Stimulated activated CD4-positive, alpha-beta T cell treated with anti-CD3 and anti-CD28 coated beads, Interleukin-1b, Interleukin-23, amount 100 ng/mL, for 48 hours (primary cell): ENCODE measurements around the gene TTC16.

Experiments
- DNase-seq: peaks from one replicate; pipeline ENCODE4 v3.0.0-alpha.2; 2020

TTC16 gene

GRCh38 chr9:127715470-127716337 lies at the start of gene TTC16, which contains the start of gene PTRH1:
TTC16 (plus strand) TSS chr9:127716079; CDS start chr9:127716146, 67 bp downstream.
PTRH1 (minus strand) TSS chr9:127715663; CDS start chr9:127715639, 24 bp downstream.
- peak; percentile 97 for DNase-seq

DNA sequence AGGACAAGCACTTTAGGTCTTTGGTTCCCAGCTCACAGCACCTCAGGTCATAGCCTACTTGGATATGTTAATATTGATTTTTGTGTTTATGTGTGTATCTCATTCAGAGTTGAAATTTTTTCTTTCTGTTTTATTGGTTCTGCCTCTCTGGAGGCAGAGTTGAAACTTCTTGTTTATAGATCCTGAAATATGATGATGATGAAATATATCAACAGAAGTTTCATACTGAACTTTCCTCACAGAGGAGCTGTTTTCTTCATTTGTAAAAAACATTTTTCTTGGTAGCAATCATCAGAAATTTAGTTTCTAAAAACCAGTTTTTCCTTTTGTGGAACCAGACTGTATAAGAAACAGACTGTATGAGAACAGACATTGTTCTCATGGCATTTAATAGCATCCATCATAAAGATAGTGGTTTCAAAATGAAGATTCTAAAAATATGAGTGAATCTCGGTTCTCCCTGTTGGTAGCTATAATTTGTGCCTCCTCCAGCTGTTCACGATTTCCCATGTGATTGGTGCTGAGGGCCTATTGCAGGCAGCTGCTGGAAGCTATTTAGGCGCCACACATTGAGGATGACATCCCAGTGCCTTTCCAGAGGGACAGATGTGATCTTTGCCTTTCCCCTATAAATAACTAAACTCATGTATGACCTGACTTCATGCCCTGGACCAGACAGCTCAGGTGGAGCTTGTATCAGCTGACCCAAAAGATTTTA lies 48.6 kb upstream of the TTC16 start:
- DNase-seq: no peak

DNA sequence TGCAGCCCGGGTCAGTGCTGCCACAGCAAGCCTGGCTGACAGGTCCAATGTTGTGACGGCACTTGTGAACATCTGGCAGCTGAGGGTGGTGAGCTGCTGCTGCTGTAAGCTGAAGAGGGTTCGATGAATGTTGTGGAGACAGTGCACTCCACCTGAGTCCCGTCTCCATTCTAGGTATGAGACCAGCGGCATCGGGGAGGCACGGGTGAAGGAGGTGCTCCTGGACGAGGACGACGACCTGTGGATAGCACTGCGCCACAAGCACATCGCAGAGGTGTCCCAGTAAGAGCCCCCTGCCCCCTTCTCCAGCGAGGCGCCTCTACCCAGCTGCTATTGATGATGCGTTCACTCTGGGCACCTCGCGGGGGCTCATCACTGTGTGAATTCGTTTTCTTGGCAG lies 48.0 kb upstream of the TTC16 start:
- no peak for DNase-seq

DNA sequence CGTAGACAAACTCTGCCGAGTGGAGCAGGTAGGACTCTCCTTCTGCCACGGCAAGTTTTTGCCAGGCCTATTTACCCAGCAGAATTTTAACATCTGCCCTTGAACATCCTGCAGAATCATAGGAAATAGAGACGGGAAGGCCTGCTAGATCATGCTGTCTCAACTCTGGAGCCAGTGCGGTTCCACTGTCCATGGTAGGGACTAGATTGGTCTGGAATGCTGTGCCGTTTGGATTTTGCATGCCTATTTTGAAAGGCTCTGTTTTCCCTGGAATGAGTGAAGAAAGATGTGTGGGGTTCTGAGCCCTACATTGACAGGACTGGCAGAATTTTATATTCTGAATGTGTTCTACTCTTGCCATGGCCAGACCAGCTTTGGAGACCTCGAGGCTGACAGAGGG lies 42.6 kb upstream of the TTC16 start:
- no peak for DNase-seq

DNA sequence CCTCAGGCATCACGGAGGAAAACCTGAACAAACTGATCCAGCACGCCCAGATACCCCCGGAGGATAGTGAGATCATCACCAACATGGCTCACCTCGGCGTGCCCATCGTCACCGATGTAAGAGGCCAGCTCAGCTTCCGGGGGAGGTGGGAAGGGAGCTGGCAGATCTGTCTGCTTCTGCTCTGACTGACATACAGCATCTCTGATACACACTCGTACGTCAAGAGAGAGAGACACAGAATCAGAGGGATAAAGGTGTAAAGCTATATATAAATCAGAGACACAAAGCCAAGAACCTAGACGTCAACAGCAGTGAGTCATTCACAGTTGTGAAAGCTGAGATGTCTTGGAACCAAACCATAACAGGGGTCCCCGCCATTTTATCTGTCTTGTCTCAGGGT lies 39.2 kb upstream of the TTC16 start:
- DNase-seq: no peak

DNA sequence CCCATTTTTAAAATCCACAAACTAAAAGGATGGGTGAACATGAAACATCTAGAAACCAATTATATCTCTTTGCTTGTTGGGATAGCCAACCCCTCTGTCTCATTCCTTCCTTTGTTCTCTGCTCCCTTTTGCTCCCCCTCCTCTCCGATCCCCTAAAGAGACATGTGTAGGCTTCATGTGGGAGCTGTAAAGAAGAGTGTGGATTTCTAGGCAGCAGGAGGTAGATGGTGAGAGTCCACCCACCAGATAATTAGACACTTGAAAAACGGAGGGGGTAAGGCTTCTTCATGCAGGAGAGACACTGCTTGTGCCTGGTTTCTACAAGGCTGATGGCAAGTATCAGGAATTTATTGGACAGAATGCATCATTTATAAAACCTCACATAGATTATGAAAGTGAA lies 36.4 kb upstream of the TTC16 start:
- no peak for DNase-seq

DNA sequence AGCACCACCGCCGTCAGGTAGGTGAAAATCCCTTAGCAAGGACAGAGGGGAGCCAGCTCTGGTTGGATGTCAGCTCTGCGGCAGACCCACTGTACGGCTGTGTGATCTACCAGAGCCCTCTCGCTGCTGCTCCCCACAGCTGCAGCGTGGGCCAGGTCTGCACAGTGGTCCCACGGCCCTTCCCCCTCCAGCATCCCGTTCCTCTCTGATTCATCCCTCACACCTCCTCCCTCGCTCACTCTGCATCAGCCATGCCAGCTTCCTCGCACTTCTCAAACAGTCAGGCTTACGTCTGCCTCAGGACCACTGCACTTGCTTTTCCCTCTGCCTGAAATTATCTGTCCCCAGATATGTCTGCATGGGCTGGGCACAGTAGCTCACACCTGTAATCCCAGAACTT lies 35.7 kb upstream of the TTC16 start:
- DNase-seq: no peak

GRCh38 chr9:127680846-127681245 lies 35.0 kb upstream of the TTC16 start:
- no peak for DNase-seq

DNA sequence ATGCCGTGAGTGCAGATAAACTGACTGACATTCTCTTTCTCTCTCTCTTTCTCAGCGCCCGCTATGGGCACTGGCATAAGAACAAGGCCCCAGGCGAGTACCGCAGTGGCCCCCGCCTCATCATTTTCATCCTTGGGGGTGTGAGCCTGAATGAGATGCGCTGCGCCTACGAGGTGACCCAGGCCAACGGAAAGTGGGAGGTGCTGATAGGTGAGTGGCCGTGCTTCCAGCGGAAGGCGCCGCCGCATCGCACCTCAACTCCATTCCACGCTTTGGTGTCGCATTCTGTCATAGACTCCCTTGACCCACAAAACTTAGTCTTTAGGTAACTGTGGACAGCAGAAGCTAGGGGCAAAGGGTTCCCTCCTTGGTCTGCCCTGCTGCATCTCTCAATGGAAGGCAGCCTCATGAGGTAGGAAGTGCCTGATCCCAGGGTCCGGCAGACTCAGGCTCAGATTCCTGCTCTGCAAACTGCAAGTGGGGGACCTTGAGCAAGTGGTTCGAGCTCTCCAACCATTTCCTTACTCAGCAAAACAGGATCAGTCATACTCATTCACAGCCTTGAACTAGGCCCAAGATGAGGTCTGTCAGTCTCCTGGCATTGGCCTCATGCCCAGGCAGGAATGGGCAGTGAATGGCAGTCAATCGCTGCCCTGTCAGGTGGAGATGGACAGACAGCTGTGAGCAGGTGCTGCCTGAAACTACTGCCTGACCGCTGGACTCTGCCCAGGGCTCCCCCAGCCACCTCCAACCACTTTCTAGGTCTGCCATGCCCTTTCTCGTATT lies 33.3 kb upstream of the TTC16 start:
- DNase-seq: no peak

DNA sequence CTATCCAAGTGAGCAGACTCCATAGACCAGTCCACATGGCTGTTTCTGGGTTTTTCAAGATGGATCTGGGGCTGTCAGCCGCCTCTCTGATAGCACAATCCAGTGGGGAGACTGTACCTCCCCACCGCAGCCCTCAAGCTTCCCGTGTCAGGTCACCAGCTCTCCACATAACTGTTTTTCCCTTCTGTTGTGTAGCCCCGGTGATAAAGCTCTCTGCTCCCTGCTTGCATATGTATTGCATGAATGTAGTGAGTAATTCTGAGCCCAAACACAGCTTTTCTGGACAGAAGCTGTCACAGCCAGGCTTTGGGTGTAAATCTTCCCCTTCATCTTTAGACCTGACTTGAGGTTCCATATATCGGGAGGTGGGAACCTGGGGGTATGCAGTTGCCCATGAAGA lies 32.2 kb upstream of the TTC16 start:
- no peak for DNase-seq

- DNase-seq: no peak
These were observed 31.3 kb upstream of the TTC16 start for GRCh38 chr9:127684576-127684975.

- no peak for DNase-seq
These were observed 29.2 kb upstream of the TTC16 start for GRCh38 chr9:127686461-127687393.

- no peak for DNase-seq
These were observed 26.4 kb upstream of the TTC16 start for GRCh38 chr9:127689329-127690000.

DNA sequence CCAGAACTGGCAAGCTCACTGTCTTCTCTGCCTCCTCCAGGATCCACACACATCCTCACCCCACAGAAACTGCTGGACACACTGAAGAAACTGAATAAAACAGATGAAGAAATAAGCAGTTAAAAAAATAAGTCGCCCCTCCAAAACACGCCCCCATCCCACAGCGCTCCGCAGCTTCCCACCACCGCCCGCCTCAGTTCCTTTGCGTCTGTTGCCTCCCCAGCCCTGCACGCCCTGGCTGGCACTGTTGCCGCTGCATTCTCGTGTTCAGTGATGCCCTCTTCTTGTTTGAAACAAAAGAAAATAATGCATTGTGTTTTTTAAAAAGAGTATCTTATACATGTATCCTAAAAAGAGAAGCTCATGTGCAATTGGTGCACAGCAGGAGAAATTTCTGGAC lies 25.1 kb upstream of the TTC16 start:
- DNase-seq: no peak

- DNase-seq: no peak
These were observed 23.8 kb upstream of the TTC16 start for GRCh38 chr9:127692071-127692470.

GRCh38 chr9:127693143-127693542 lies 22.7 kb upstream of the TTC16 start:
- no peak for DNase-seq

DNA sequence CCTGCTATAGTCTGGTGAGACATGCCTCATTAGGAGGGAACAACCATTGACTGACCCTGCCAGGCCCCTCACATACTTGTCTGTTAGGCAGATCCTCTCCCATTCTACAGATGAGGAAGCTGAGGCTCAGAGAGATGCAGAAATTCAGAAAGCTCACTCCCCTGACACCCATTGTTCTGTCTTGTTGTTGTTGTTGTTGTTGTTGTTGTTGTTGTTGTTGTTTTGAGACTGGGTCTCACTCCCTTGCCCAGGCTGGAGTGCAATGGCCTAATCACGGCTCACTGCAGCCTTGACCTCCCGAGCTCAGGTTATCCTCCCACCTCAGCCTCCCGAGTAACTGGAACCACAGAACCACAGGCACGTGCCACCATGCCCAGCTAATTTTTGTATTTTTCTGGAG lies 22.2 kb upstream of the TTC16 start:
- DNase-seq: no peak

DNA sequence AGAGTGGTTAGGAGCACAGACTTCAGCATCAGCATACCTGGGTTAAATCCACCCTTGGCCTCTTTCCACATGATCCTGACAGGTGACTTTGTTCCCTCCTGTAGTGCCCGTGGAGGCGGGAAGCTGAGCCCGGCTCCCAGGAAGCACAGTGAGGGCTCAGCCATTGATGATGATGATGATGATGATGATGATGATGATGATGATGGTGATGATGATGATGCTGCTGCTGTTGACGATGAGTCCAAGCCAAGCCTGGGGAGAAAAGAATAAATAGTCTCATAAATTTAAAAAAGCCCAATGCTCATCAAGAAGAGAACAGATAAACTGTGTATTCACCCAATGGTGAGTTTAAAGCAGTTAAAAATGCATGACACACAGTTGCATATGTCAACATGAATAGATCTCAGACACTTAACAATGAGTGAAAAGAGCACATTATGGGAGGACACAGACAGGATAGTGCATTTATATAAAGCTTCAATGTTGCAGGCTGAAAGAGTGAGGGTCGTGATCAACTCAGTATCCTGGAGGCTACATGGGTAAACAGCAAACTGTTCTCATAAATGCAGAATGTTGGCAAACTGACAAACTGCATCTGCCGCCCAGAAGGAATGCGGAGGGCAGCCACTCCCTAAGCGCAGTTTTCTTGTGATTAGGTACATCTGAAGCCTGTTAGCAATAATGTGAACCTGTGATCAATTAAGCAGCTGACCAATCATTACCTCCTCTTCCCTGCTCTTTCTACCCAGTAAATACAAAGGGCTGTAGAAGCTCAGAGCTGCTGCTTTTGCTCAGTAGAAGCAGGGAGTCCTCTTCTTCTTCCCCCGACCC lies 20.8 kb upstream of the TTC16 start:
- no peak for DNase-seq

DNA sequence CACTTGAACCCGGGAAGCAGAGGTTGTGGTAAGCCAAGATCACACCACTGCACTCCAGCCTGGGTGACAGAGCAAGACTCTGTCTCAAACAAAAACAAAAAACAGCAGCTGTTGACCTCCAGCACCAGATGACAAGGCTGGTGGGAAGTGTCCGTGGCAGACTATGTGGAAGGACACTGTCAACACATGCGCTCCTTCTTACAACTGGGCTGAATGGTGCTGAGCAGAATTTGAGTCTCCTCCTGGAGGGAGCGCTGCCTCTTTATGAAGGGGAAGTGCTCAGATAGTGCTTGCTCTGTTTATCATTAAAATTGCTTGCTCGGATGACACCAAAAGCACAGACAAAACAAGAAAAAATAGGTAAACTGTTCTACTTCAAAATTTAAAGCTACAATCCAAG lies 18.3 kb upstream of the TTC16 start:
- no peak for DNase-seq

GRCh38 chr9:127698386-127698785 lies 17.5 kb upstream of the TTC16 start:
- DNase-seq: no peak
